H1 (cell line): ENCODE measurements around the gene CPNE4.

Experiments used
- GABPA ChIP-seq: IDR thresholded peaks from 2 replicates; pipeline ENCODE4 v1.6.1; 2011; ENCODE audit warnings: mild to moderate bottlenecking, low read length, moderate library complexity, borderline replicate concordance; ENCODE audit not compliant: insufficient read depth
- NRF1 ChIP-seq: IDR thresholded peaks from 2 replicates; pipeline ENCODE4 v1.6.1; 2011; ENCODE audit warnings: mild to moderate bottlenecking, low read depth, low read length, improper control_type of control experiment
- POLR2A ChIP-seq, 2 experiments: IDR thresholded peaks; 1 replicate in 1 of 2; 2 replicates in 1 of 2; pipeline ENCODE4 v1.6.1; 2011; ENCODE audit warnings: low read depth in 2 of 2, low read length in 2 of 2, mild to moderate bottlenecking in 2 of 2; ENCODE audit errors: control extremely low read depth in 1 of 2
- SUZ12 ChIP-seq: fragments of 200-600 bp; sonication (generic); IDR thresholded peaks from 2 replicates; pipeline ENCODE4 v1.6.1; 2012; ENCODE audit warnings: mild to moderate bottlenecking, inconsistent platforms, low read length, moderate library complexity, mixed read lengths
- TAF7 ChIP-seq: optimal IDR thresholded peaks from 2 replicates; pipeline ENCODE3; 2011; ENCODE audit warnings: low read depth, mild to moderate bottlenecking, inconsistent platforms, low read length, moderate library complexity, borderline replicate concordance
- USF2 ChIP-seq: IDR thresholded peaks from 2 replicates; pipeline ENCODE4 v1.6.1; 2011; ENCODE audit warnings: low read length, improper control_type of control experiment
- TF ChIP-seq, protein P1 (sequence below), 3 experiments: IDR thresholded peaks; 1 replicate in 2 of 3; 2 replicates in 1 of 3; pipeline versions ENCODE4 v1.5.1 to v1.6.1; 2011; ENCODE audit warnings: low read length in 3 of 3, mild to moderate bottlenecking in 3 of 3, inconsistent platforms in 2 of 3, low read depth in 1 of 3, moderate library complexity in 1 of 3; ENCODE audit not compliant: insufficient read depth in 1 of 3; ENCODE audit errors: control extremely low read depth in 1 of 3

GRCh38 chr3:131981323-131981722 lies 53.5 kb downstream of the CPNE4 start:
- TF ChIP-seq, protein P1, sequence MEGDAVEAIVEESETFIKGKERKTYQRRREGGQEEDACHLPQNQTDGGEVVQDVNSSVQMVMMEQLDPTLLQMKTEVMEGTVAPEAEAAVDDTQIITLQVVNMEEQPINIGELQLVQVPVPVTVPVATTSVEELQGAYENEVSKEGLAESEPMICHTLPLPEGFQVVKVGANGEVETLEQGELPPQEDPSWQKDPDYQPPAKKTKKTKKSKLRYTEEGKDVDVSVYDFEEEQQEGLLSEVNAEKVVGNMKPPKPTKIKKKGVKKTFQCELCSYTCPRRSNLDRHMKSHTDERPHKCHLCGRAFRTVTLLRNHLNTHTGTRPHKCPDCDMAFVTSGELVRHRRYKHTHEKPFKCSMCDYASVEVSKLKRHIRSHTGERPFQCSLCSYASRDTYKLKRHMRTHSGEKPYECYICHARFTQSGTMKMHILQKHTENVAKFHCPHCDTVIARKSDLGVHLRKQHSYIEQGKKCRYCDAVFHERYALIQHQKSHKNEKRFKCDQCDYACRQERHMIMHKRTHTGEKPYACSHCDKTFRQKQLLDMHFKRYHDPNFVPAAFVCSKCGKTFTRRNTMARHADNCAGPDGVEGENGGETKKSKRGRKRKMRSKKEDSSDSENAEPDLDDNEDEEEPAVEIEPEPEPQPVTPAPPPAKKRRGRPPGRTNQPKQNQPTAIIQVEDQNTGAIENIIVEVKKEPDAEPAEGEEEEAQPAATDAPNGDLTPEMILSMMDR (IDR thresholded peaks at IDR 0.05; ENCODE audit: control extremely low read depth in 1 of 3, insufficient read depth in 1 of 3, low read depth in 1 of 3, low read length in 3 of 3) = no peak
- TF ChIP-seq SUZ12 (no peak), GABPA (no peak), USF2 (no peak), POLR2A (IDR thresholded peaks at IDR 0.05; ENCODE audit: control extremely low read depth in 1 of 2, low read depth in 2 of 2, low read length in 2 of 2) (no peak), NRF1 (no peak), TAF7 (no peak)
